Breast epithelium (tissue), 3 donors: Measurements from ENCODE around the gene SMYD1.

Source experiments
- CTCF ChIP-seq, 3 donors: fragments of 450-650 bp; IDR thresholded peaks; one replicate each; pipeline ENCODE4 v1.5.1; 2016 to 2017; ENCODE audit warnings: antibody characterized with exemption in 3 of 3, mild to moderate bottlenecking in 3 of 3, moderate library complexity in 3 of 3
- POLR2A ChIP-seq: fragments of 450-650 bp; IDR thresholded peaks from one replicate; pipeline ENCODE4 v1.6.1; 2016; ENCODE audit warnings: antibody characterized with exemption, mild to moderate bottlenecking, moderate library complexity
- POLR2AphosphoS5 ChIP-seq, 3 donors: sonication (generic); formaldehyde crosslinking; IDR thresholded peaks; one replicate each; pipeline ENCODE4 v1.6.1; 2017; ENCODE audit warnings: antibody characterized with exemption in 3 of 3

DNA sequence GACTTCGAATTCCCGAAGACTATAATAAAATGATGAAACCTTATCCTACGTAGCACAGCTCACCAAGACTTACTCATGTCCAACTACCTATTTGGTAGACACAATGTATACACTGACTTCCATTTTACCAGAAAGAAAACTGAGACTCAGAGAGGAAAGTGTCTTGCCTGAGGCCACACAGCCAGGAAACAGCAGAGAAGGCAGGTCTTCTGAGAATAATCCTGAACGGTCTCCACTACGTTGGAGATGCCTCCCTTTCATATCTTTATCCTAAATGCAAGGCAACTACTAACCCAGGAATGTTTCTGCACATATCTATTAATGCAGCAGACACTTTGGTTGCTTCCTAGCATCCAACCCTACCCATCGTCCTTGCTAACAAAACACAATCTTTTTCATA lies 72.2 kb downstream of the SMYD1 start:
- TF ChIP-seq CTCF (IDR thresholded peaks at IDR 0.05) (no peak), POLR2A (no peak), POLR2AphosphoS5 (IDR thresholded peaks at IDR 0.05) (no peak)
